HG03064 (cell line): ENCODE data around the gene ATOH8.

Experiments used
- ATAC-seq: cut with Tn5 transposase; IDR thresholded peaks from one replicate; pipeline ENCODE4 v1.9.1; 2021; ENCODE audit warnings: low read depth; ENCODE audit not compliant: unreplicated experiment

The ATOH8 gene

DNA sequence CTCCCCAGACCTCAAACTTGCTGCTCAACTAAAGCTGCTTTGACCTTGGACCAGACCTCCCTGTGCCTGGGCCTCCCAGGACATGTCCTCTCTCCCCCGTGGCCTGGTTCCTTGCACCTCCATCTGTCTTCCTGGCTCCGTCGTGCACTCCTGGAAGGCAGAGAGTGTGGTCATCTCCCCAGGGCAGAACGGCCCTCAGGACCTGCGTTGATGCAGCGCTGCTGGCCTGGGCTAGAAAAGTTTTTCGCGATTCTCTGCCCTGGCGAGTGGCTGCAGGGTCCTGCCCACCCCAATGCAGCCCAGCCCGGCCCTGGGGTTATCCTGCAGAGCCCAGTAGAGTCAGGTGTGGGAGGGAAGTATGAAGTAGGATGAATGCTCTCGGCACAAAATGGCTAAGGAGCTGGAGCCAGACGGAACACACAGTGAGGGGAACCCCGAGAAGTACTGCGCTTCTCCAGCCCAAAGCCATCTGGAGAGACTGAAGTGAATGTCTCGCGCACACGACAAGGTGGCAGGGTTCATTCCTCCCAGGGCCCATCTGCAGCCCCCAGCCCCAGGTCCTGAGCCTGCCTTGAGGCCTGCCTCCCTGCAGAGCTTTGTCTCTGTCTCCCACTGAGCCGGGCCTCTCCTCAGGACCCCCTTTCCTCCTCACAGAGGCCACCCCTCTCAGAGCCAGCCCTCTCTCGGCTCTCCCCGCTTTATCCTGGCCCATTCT, 41.7 kb downstream of the ATOH8 start:
- no peak for ATAC-seq

GRCh38 chr2:85796046-85796340, 42.2 kb downstream of the ATOH8 start:
- no peak for ATAC-seq

- no peak for ATAC-seq
These were observed 42.8 kb downstream of the ATOH8 start for GRCh38 chr2:85796341-85797262.

DNA sequence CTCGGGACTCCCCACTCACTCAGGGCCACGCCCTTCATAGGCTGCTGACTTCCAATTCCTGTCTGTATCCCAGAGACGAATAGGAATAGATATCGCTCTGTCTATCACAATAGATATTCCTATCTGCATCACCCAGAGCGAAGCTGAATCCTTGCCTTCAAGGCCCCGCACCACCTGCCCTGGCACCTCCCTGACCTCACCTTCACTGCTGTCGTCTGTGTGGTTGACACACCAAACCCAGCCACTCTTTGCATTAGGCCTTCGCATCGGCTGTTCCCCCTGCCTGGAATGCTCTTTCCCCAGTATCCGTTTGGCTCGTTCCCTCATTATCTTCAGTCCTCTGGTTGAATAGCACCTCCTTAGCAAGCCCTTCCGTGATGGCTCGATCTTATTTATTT, 43.5 kb downstream of the ATOH8 start:
- no peak for ATAC-seq

- ATAC-seq, result no peak
These were observed 44.1 kb downstream of the ATOH8 start for GRCh38 chr2:85797921-85798320.

GRCh38 chr2:85799215-85799956, 45.6 kb downstream of the ATOH8 start:
- no peak for ATAC-seq

GRCh38 chr2:85800586-85800985, 46.8 kb downstream of the ATOH8 start:
- no peak for ATAC-seq

DNA sequence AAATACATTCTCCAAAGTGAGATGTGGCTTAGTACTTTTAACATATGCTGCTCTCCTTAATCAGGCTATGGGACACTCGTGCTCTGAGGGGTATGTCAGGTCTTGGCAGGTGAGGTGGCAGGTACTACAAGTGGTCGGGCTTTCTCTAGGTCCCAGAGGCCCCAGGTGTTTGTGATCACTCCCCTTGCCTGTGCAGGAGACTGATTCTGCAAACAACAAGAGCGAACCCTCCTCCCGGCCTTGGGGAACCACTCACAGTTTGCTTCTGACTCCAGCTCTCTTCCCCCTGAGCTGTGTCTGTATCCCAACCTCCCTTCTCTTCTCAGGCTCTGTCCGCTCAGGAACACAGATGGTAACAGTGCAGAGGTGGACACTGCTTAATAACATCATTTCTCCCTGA, 48.1 kb downstream of the ATOH8 start:
- no peak for ATAC-seq

GRCh38 chr2:85802354-85803103, 48.7 kb downstream of the ATOH8 start:
- ATAC-seq, result no peak

- no peak for ATAC-seq
These were observed 50.1 kb downstream of the ATOH8 start for GRCh38 chr2:85803704-85804425.

GRCh38 chr2:85804583-85804982, 50.8 kb downstream of the ATOH8 start:
- no peak for ATAC-seq

GRCh38 chr2:85806358-85807118, 52.7 kb downstream of the ATOH8 start:
- ATAC-seq, result no peak

- ATAC-seq, result no peak
These were observed 54.0 kb downstream of the ATOH8 start for GRCh38 chr2:85807756-85808155.

GRCh38 chr2:85810371-85811179, 56.8 kb downstream of the ATOH8 start:
- no peak for ATAC-seq

- no peak for ATAC-seq
These were observed 57.6 kb downstream of the ATOH8 start for GRCh38 chr2:85811180-85812093.

DNA sequence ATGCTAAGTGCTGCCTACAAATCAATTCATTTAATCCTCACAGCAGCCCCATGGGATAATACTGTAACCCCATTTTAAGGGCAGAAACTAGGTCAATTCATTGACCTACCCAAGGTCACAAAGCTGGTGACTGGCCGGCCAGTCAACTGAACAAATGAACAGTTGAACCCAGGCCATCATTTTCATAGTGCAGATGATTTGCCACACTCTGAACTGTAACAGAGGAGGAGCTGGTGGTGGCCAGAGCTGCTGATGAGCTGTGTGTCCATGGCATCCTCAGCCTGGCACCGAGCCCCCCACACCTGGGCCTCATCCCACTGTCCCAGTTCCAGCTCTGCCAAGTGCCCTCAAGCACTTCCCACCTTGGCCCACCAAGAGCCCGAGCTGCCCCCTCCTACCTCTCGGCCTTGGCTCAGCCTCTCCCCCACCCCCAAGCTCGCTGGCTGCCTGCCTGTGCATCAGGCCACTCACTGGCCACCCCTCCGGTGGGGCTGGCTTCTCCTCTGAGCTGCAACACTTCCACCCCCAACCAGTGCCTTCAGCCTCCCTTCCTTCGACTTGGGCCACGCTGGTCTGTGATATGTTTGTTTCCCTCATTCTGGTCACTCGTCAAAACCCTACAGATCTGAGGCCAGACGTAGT, 58.4 kb downstream of the ATOH8 start:
- ATAC-seq, result no peak
